Endometrium (tissue), 2 donors: Measurements from ENCODE around the gene FYN.

Experiments used
- FAIRE-seq: peaks from 2 replicates; lab custom pipeline; 2012; peaks lifted over from hg19 to GRCh38; lab: Jason Lieb, UNC
- donor health status: control.
- donor health status: control.

FYN gene

GRCh38 chr6:111831408-111831807, 41.8 kb downstream of the FYN start:
- no peak for FAIRE-seq

GRCh38 chr6:111829998-111830397, 43.3 kb downstream of the FYN start:
- no peak for FAIRE-seq

DNA sequence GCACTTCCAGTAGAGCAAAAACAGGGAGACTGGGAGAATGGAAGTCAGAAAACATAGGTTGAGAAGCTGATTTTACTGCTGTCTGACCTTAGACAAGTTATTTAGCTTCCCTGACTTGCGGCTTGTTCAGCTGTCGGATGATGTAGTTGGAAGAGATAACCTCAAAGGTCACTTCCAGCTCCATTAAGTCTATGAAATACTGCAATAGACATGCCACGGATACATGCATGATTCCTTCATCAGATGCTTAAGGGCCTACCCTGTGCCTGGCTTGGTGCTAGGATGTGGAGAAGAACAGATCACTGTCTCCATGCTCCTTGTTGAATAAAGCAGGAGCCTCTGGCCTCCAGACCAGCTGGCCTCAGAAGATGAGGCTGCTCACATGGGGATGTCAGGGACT, 43.7 kb downstream of the FYN start:
- FAIRE-seq: no peak

GRCh38 chr6:111828809-111829208, 44.4 kb downstream of the FYN start:
- FAIRE-seq: no peak

DNA sequence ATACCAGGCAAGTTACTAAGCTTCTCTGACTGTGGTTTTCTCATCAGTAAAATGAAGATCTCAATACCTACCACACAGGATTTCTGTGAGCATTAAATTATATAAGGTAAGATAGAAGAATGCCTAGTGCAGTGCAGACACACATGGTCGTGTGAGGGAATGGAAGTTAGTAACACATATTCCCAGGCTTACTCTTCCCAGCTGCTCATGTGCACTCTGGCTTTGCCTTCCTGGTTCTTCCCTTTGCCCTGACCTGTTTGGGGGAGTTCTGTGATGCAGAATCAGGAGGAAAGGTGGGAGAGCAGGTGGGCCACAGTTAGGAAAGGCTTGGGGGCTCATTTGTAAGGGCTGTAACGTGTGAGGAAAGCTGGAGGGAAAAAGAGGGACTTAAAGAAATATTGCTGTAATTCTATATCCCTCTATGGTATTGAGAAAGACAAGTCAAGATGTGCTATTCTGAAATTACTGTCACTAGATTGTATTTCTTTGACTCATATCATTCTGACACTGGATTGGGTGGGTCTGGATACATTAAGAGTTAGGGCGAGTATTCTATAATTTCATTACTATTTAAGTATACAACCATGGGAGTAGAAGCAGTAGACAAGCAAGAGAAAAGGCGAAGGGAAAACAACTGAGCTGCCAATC, 47.7 kb downstream of the FYN start:
- FAIRE-seq: no peak

- no peak for FAIRE-seq
Measured at GRCh38 chr6:111824608-111825337, 48.5 kb downstream of the FYN start.

DNA sequence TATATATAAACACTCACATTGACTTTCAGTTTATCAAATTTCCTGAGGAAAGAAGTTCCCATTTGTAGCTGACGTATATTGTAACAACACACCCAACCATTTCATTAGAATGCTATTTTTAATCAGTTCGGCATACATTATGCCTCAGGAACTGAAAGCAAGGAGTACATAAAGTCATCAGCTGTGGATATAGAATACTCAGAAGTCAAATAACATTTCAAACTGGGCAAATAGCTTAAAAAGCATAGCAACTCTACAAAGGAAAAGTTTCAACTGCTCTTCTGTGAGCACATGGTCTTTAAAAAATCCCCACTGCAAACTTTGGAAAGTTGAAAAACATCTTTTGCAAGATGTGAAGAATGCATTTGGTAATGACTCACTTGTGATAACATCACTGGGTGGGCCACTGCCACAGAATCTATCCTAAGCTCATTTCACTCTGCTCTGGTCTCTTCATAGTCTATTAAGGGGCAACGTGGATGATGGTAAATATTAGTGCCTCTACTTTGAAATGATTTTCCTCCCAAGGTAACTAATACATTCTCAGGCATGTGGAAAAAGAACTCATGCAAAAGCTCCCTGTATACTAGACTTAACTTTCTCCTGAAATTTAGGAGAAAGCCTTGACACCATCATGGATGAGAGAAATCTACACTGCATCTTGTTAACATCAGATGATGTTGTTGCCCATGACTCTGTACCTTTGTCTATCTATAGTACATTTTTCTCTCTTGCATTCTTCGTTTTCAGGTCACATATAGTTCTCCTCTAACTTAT, 49.2 kb downstream of the FYN start:
- no peak for FAIRE-seq

DNA sequence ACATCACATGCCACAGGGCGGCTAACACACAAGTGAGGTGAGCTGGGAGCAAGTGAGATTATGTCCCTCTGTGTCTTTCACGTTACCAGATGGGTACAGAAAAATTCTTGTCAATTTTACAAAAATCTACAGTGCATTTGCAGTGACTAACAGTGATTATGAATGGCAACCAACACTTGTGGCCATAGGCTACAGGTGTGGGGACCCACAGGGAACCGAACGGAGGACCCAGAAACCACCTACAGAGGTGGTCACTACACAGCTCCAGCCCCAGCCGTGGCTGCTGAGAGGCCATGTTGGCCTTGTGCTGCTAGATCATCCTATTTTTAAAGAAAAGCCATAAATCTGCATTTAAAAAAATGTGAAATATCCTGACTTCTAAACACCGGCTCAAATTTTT, 50.2 kb downstream of the FYN start:
- no peak for FAIRE-seq

DNA sequence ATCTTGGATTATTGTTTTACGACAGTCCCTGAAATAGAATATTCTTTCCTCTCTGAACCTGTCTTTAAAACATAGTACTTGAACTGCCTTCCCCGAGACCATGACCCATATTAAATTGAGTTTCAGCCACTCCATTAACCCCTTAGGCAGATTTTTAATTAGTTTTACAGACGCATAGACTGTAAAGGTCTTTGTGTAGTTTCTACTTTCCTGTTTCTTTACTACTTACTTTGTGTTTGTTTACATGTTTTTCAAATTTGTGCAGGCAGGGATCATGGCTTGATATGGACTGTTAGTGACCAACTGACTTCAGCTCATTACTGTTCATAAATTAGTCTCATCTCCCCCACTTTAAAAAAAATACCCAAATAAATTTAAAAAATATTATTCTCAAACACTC, 53.8 kb downstream of the FYN start:
- no peak for FAIRE-seq

DNA sequence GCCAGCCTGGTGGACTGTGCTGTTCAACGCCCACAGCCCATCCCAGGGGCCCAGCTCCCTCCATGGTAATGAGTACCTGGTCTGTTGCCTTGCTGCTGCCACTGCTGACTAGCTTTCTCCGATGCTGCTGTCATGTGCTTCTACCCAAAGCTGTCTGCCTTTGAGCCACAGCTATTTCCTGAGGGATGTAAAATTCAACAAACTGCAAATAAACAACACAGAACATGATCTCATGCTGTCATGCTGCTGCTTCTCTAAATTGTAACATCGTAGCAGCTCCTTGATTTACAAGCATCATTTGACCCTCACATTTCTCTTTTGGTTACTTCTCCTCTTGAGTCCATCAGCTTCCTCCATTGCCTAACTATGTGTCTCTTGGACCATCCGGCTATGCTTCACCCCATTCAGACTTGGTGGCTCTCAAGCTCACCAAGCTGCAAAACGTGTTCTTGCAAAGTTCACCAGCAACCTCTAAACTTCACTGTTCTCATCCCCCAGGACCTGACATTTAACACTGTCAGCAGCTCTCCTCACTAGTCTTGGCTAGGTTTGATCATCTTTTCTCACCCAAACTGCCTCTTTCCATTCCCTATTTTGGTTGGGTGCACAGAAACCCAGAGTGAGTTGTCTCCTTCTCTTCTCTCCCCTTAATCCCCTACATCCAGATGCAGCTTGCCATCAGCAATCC, 54.6 kb downstream of the FYN start:
- FAIRE-seq: no peak

GRCh38 chr6:111817451-111818120, 55.7 kb downstream of the FYN start:
- FAIRE-seq: no peak

DNA sequence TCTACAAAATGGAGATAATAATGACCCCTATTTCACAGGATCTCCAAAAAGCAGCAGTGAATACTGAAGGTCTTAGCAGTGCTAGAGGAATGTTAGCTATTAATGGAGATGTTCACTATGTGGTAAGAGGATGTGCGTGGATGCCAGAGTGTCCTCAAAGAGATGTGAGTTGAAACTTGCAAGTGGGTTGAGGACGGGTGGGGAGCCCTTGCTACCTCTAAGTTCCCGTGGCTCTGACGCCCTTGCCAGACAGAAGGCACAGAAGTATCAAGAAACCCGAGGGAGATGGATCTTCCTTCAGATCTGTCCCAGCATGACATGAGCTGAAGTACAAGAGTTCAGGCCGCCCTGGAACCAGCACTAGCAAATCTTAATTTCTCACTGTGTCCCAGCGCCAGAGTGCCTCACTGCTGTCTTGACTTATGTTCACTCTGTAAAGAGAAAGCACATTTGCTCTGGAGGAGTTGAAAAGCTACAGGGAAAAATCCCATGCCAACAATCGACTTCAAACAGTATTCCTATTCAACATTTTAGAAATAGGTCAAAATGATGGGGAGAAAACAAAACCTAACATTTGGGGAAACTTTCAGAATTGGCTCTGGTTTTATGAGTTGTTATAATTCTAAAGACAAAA, 59.5 kb downstream of the FYN start:
- FAIRE-seq: no peak

GRCh38 chr6:111813237-111813636, 60.0 kb downstream of the FYN start:
- no peak for FAIRE-seq

- no peak for FAIRE-seq
Measured at GRCh38 chr6:111812060-111813038, 60.9 kb downstream of the FYN start.

GRCh38 chr6:111810294-111811131, 62.7 kb downstream of the FYN start:
- FAIRE-seq: no peak

DNA sequence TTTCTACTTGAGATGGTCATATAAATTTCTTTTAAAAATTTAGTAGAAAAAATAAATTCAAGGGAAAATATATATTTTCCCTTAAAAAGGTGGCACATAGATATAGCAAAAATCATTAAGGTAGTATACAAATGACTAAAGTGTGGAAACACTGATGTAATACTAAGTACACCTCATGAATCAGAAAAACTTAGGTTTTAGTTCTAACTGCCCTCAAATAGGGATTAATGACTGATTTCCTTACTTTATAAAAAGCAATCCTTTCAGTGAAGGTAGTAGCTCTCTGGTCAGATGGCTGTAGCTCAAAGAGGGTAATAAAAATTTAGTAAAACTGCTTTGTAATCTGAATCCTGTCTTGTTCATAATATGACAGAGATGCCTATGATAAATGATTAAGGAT, 63.5 kb downstream of the FYN start:
- no peak for FAIRE-seq

DNA sequence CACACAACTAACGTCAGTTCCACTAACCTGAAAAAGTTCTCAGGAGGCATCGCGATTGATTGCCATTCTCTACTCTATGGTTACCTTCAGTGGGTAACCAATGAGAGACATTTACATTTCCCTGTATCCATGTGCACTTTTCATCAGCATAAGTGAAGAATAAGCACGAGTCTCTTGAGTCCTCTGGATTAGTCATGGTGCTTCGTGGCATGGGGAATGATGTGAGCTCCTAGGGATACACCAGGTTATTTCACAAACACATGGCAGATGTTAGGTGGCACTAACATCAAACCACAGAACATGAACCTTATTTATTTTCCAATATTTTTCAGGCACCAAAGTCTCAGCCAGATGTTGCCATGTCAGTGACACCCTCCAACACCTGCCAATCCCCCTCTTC, 64.0 kb downstream of the FYN start:
- FAIRE-seq: no peak

DNA sequence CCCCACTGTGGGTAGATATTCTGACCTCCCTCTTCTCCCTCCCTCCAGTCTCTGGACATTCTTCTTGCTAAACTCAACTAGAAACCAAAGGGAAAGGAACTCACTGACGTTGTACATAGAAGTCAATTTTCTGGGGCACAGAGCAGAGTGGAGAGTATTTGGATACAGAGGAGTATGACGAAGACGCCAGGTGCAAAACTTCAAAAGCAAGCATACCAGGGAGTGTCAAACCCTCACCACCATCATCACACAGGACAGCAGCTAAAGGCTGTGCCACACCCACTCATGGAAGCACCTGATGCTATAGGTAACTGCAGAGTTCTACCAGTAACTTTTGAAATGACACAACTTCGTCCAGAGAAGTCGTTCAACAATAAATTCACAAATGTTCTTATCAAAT, 64.8 kb downstream of the FYN start:
- FAIRE-seq: no peak
